Bronchus fibroblast of lung (primary cell): Measurements from ENCODE around the gene OR5D14. TPM values are rescaled to one million over a fixed set of nuclear protein-coding genes. Genes with fewer than 3 reads are reported as not detected.

ENCODE experiments used
- total RNA-seq: library from RNA; depleted of rRNA; stranded (reverse); fragments of >200 nt; gene quantifications from 2 replicates; pipeline ENCODE4 v1.2.3, GENCODE V29; 2015

The OR5D14 gene
- not detected in 2 replicates for total RNA-seq

DNA sequence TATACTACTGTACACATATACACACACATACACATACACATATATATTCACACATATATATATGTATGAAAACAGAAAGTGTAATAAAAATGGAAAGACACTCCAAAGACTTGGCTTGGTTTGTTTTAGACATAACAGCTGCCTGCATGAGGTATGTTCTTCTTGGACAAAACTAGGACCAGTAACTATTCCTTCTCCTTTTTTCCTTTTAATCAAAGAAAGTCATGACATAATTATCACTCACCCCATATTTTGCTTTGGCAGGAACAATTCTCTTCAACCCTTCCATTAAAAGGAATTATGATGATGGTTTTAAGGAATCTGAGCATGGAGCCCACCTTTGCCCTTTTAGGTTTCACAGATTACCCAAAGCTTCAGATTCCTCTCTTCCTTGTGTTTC is at the start of gene OR5D14:
Gene OR5D14, plus strand, starts transcription at position 301 of the 400 bp plus-strand sequence. Its CDS starts 0 bp downstream, at position 301.

DNA sequence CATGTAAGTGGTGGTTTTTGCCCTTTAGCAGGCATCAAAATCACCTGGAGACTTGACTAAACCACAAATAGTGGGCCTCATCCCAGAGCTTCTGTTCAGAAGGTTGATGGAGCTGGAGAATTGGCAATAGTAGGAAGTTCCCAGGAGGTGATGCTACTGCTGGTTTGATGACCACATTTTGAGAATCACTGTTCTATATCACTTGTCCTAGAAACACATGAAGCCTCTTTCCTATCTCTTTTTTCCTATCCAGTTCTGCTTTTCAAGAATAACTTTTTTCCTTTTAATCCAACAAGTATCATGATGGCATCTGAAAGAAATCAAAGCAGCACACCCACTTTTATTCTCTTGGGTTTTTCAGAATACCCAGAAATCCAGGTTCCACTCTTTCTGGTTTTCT is 22.2 kb upstream of the OR5D14 start, which contains the start of gene OR5D13:
Gene OR5D13, plus strand, starts transcription at position 301 of the 400 bp plus-strand sequence. Its CDS starts 0 bp downstream, at position 301.

DNA sequence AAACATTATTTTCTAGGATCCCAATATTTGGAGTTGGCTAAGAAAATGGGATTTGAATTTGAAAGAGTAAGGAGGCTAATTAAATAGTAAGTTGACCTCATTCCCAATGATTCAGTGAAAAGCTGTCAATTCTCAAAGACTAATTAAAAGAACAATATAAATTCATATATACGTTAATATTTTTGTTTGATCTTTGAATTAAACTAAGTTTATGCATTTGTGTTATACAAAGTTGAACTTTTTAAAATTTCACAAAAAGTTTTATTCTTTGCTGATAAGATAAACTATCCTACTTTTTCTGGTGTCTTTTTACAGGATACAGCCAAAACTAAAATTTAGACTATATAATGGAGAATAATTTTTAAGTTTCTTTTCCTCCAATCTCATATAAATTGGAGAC is 15.7 kb downstream of the OR5D14 start, which contains the start of gene OR5L1:
Gene OR5L1, plus strand, starts transcription at position 301 of the 400 bp plus-strand sequence. CDS start 100 bp downstream, outside the sequence.

DNA sequence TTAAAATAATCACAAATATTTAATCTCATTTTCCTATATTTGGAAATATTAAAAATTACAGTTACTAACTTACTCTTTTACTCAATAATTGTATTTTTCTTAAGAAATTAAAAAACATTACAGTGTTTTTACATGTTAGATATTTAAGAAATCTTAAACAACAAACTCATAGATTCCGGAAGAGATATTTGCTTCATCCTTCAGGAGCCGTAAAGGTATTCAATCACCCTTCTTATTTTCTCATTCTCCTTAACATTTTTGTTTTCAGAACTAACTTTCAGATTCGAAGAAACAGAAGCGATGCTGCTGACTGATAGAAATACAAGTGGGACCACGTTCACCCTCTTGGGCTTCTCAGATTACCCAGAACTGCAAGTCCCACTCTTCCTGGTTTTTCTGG is 24.0 kb downstream of the OR5D14 start, which contains the start of gene OR5D18:
Gene OR5D18, plus strand, starts transcription at position 301 of the 400 bp plus-strand sequence. Its CDS starts 0 bp downstream, at position 301.

DNA sequence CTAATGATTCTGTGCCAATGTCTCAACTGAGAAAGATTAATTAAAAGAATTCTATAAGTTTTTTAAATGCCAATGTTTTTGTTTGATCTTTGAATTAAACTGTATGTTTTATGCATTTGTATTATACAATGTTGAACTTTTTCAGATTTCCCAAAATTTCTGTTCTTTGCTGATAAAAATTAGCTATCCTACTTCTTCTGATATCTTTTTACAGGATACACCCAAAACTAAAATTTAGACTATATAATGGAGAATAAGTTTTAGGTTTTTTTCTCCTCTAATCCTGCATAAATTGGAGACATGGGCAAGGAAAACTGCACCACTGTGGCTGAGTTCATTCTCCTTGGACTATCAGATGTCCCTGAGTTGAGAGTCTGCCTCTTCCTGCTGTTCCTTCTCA is 31.6 kb downstream of the OR5D14 start, which contains the start of gene OR5L2:
Gene OR5L2, plus strand, starts transcription at position 301 of the 400 bp plus-strand sequence. Its CDS starts 0 bp downstream, at position 301.

DNA sequence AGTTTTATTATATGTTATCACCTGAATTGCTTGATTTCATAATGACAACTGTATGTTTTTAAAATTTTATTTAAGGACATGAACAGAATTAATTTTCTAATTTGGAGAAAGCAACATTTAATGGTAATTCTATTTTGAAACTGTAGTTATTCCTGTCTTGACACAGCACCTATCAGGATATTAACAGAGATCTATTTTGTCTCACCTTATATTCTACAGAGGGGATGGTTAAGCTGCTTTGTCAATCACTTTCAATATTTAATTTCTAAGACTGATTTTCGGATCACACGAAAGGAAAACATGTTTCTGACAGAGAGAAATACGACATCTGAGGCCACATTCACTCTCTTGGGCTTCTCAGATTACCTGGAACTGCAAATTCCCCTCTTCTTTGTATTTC is 43.1 kb downstream of the OR5D14 start, which contains the start of gene OR5D16:
Gene OR5D16, plus strand, starts transcription at position 301 of the 400 bp plus-strand sequence. Its CDS starts 0 bp downstream, at position 301.

Other genes starting within 250 kb of the OR5D14 start
- gene OR4C15, start 241.1 kb upstream of the OR5D14 start, total RNA-seq = not detected in 2 replicates
- gene OR4C16, start 223.4 kb upstream of the OR5D14 start, total RNA-seq = not detected in 2 replicates
- gene OR4C11, start 187.9 kb upstream of the OR5D14 start, total RNA-seq = not detected in 2 replicates
- not detected in 2 replicates for gene OR4P4, start 160.4 kb upstream of the OR5D14 start, total RNA-seq
- gene OR4S2, start 147.2 kb upstream of the OR5D14 start, total RNA-seq = not detected in 2 replicates
- not detected in 2 replicates for gene OR4C6, start 133.4 kb upstream of the OR5D14 start, total RNA-seq
- not detected in 2 replicates for gene OR5D13, start 22.1 kb upstream of the OR5D14 start, total RNA-seq
- not detected in 2 replicates for gene OR5L1, start 15.8 kb downstream of the OR5D14 start, total RNA-seq
- not detected in 2 replicates for gene OR5D18, start 24.1 kb downstream of the OR5D14 start, total RNA-seq
- gene OR5L2, start 31.7 kb downstream of the OR5D14 start, total RNA-seq = not detected in 2 replicates
- not detected in 2 replicates for gene OR5D16, start 43.2 kb downstream of the OR5D14 start, total RNA-seq
- not detected in 2 replicates for gene TRIM51, start 87.7 kb downstream of the OR5D14 start, total RNA-seq
- gene OR5W2, start 119.0 kb downstream of the OR5D14 start, total RNA-seq = not detected in 2 replicates
- gene OR5I1, start 140.8 kb downstream of the OR5D14 start, total RNA-seq = not detected in 2 replicates
- gene OR10AG1, start 174.4 kb downstream of the OR5D14 start, total RNA-seq = not detected in 2 replicates
- not detected in 2 replicates for gene OR5F1, start 199.1 kb downstream of the OR5D14 start, total RNA-seq
- gene OR5AS1, start 232.1 kb downstream of the OR5D14 start, total RNA-seq = not detected in 2 replicates